Mesenchymal stem cell (in vitro differentiated cells and primary cell): Measurements from ENCODE around the gene POLN.

Source experiments
- DNase-seq: peaks from one replicate; pipeline ENCODE4 v3.0.0-alpha.2; 2013
- H2AFZ ChIP-seq: one replicate; pipeline ENCODE4 v1.6.1; 2013; ENCODE audit warnings: low read depth, mild to moderate bottlenecking, control low read depth, inconsistent platforms, low read length, moderate library complexity
- H2AK5ac ChIP-seq: 2 replicates; pipeline ENCODE4 v1.6.1; 2013; ENCODE audit warnings: low read length, moderate library complexity, mild to moderate bottlenecking, inconsistent platforms; ENCODE audit not compliant: severe bottlenecking
- H2BK120ac ChIP-seq: one replicate; pipeline ENCODE4 v1.6.1; 2013; ENCODE audit warnings: low read depth, mild to moderate bottlenecking, inconsistent platforms, low read length, moderate library complexity
- H2BK12ac ChIP-seq, 2 experiments: one replicate each; pipeline ENCODE4 v1.6.1; 2013; ENCODE audit warnings: inconsistent platforms in 2 of 2, low read length in 2 of 2, mild to moderate bottlenecking in 2 of 2, moderate library complexity in 2 of 2, control low read depth in 1 of 2
- H2BK15ac ChIP-seq: one replicate; pipeline ENCODE4 v1.6.1; 2013; ENCODE audit warnings: mild to moderate bottlenecking, low read depth, inconsistent platforms; ENCODE audit not compliant: poor library complexity, severe bottlenecking
- H2BK5ac ChIP-seq: 2 replicates; pipeline ENCODE4 v1.6.1; 2013; ENCODE audit warnings: low read depth, mild to moderate bottlenecking, low read length, control low read depth, inconsistent platforms; ENCODE audit not compliant: poor library complexity, severe bottlenecking
- H3K14ac ChIP-seq, 2 experiments: one replicate each; pipeline ENCODE4 v1.6.1; 2013; ENCODE audit warnings: inconsistent platforms in 2 of 2, low read length in 2 of 2, control low read depth in 1 of 2, mild to moderate bottlenecking in 1 of 2, moderate library complexity in 1 of 2
- H3K18ac ChIP-seq, 2 experiments: one replicate each; pipeline ENCODE4 v1.6.1; 2013; ENCODE audit warnings: inconsistent platforms in 2 of 2, low read length in 2 of 2, control low read depth in 1 of 2, low read depth in 1 of 2, mild to moderate bottlenecking in 1 of 2
- H3K23ac ChIP-seq, 2 experiments: one replicate each; pipeline ENCODE4 v1.6.1; 2013; ENCODE audit warnings: inconsistent platforms in 2 of 2, low read length in 2 of 2, mild to moderate bottlenecking in 2 of 2, moderate library complexity in 2 of 2, control low read depth in 1 of 2
- H3K27ac ChIP-seq: 2 replicates; pipeline ENCODE4 v1.5.1; 2013; ENCODE audit warnings: mild to moderate bottlenecking, moderate library complexity, low read length, control low read depth, inconsistent platforms; ENCODE audit not compliant: poor library complexity, severe bottlenecking
- H3K27me3 ChIP-seq, 2 experiments: 2 replicates each; pipeline versions ENCODE4 v1.6.1 to v1.7.0; 2013; ENCODE audit warnings: low read length in 2 of 2, mild to moderate bottlenecking in 2 of 2, moderate library complexity in 2 of 2, control low read depth in 1 of 2, inconsistent platforms in 1 of 2; ENCODE audit not compliant: control insufficient read depth in 1 of 2, insufficient read depth in 1 of 2
- H3K36me3 ChIP-seq, 2 experiments: 2 replicates each; pipeline versions ENCODE4 v1.6.1 to v1.7.0; 2013; ENCODE audit warnings: low read length in 2 of 2, control low read depth in 1 of 2, inconsistent platforms in 1 of 2, low read depth in 1 of 2, mild to moderate bottlenecking in 1 of 2; ENCODE audit not compliant: insufficient read depth in 2 of 2, control insufficient read depth in 1 of 2
- H3K4ac ChIP-seq, 2 experiments: one replicate each; pipeline ENCODE4 v1.6.1; 2013; ENCODE audit warnings: inconsistent platforms in 2 of 2, low read length in 2 of 2, mild to moderate bottlenecking in 2 of 2, moderate library complexity in 2 of 2, control low read depth in 1 of 2, low read depth in 1 of 2
- H3K4me1 ChIP-seq: 2 replicates; pipeline ENCODE4 v1.6.1; 2013; ENCODE audit warnings: low read depth, low read length, control low read depth; ENCODE audit not compliant: control insufficient read depth, insufficient read depth
- H3K4me2 ChIP-seq: 2 replicates; pipeline ENCODE4 v1.6.1; 2013; ENCODE audit warnings: low read length, mild to moderate bottlenecking, inconsistent platforms; ENCODE audit not compliant: poor library complexity, severe bottlenecking
- H3K4me3 ChIP-seq, 2 experiments: 2 replicates each; pipeline versions ENCODE4 v1.5.1 to v1.7.0; 2013; ENCODE audit warnings: low read length in 2 of 2, mild to moderate bottlenecking in 2 of 2, control low read depth in 1 of 2, low read depth in 1 of 2; ENCODE audit not compliant: insufficient read depth in 1 of 2
- H3K79me1 ChIP-seq: replicated peaks from 2 replicates; pipeline ENCODE4 v1.6.1; 2013; ENCODE audit warnings: mild to moderate bottlenecking, control low read depth, low read length, inconsistent platforms; ENCODE audit not compliant: poor library complexity, severe bottlenecking
- H3K9ac ChIP-seq: 2 replicates; pipeline ENCODE4 v1.7.0; 2013; ENCODE audit warnings: mild to moderate bottlenecking, low read length, moderate library complexity
- H3K9me3 ChIP-seq: 2 replicates; pipeline ENCODE4 v1.7.0; 2013; ENCODE audit warnings: mild to moderate bottlenecking, low read length; ENCODE audit not compliant: control insufficient read depth
- H4K8ac ChIP-seq: one replicate; pipeline ENCODE4 v1.6.1; 2013; ENCODE audit warnings: inconsistent platforms, mild to moderate bottlenecking, low read length, moderate library complexity
- H4K91ac ChIP-seq: one replicate; pipeline ENCODE4 v1.6.1; 2013; ENCODE audit warnings: mild to moderate bottlenecking, low read length, inconsistent platforms
- WGBS: methylation state at CpG from one replicate; pipeline ENCODE4 v1.1.7; 2013; ENCODE audit warnings: mixed read lengths; 5-methylcytosine and 5-hydroxymethylcytosine counted together

Gene POLN

GRCh38 chr4:2220016-2220630 is 21.8 kb downstream of the POLN start:
- Histone ChIP-seq H3K4me2 (no peak overlapping the region), H3K27me3 (no peaks in the 10 kb centered on the region), H3K14ac (no peak overlapping the region), H2BK120ac (no peak overlapping the region), H2BK5ac (no peak overlapping the region), H4K91ac (no peak overlapping the region), H3K36me3 (peaks cover 2 to 12% of the 10 kb centered on the region in 2 experiments), H2AK5ac (no peak overlapping the region), H3K4me1 (peaks cover 6% of the 10 kb centered on the region), H4K8ac (no peak overlapping the region), H3K23ac (no peak overlapping the region), H3K79me1 (no peaks in the 10 kb centered on the region), H3K18ac (no peak overlapping the region), H3K9ac (no peak overlapping the region), H3K27ac (no peak overlapping the region), H3K4ac (no peak overlapping the region), H2BK15ac (no peak overlapping the region), H3K4me3 (no peak overlapping the region), H2AFZ (no peak overlapping the region), H3K9me3 (no peaks in the 10 kb centered on the region), H2BK12ac (no peak overlapping the region)
- peak; percentile 76 for DNase-seq
- WGBS: 19% methylated on average over 10 of the region's 10 CpGs

- Histone ChIP-seq H3K79me1 (no peaks in the 10 kb centered on the region), H3K23ac (no peak overlapping the region), H3K18ac (no peak overlapping the region), H3K36me3 (peaks cover 2 to 12% of the 10 kb centered on the region in 2 experiments), H2BK12ac (no peak overlapping the region), H3K27ac (no peak overlapping the region), H3K4me3 (no peak overlapping the region), H3K27me3 (no peaks in the 10 kb centered on the region), H3K9me3 (no peaks in the 10 kb centered on the region), H3K9ac (no peak overlapping the region), H3K4me1 (peaks cover 6% of the 10 kb centered on the region), H2AK5ac (no peak overlapping the region), H3K4ac (no peak overlapping the region), H2BK15ac (no peak overlapping the region), H2AFZ (no peak overlapping the region), H4K8ac (no peak overlapping the region), H2BK120ac (no peak overlapping the region), H4K91ac (no peak overlapping the region), H3K4me2 (no peak overlapping the region), H3K14ac (no peak overlapping the region), H2BK5ac (no peak overlapping the region)
- no peak for DNase-seq
- WGBS: 96% methylated on average over 6 of the region's 6 CpGs
These were observed 22.6 kb downstream of the POLN start for GRCh38 chr4:2219233-2219760.

GRCh38 chr4:2218436-2218835 is 23.5 kb downstream of the POLN start:
- no peak overlapping the region for H3K9ac ChIP-seq
- no peak overlapping the region for H3K23ac ChIP-seq
- H4K91ac ChIP-seq: no peak overlapping the region
- H3K27ac ChIP-seq: no peak overlapping the region
- H3K18ac ChIP-seq: no peak overlapping the region
- no peaks in the 10 kb centered on the region for H3K27me3 ChIP-seq
- no peaks in the 10 kb centered on the region for H3K79me1 ChIP-seq
- no peak for DNase-seq
- no peak overlapping the region for H3K4me3 ChIP-seq
- no peak overlapping the region for H2BK5ac ChIP-seq
- H3K4me2 ChIP-seq: no peak overlapping the region
- H3K14ac ChIP-seq: no peak overlapping the region
- H2BK120ac ChIP-seq: no peak overlapping the region
- no peak overlapping the region for H2AFZ ChIP-seq
- no peak overlapping the region for H2BK12ac ChIP-seq
- H2AK5ac ChIP-seq: no peak overlapping the region
- H3K9me3 ChIP-seq: no peaks in the 10 kb centered on the region
- H2BK15ac ChIP-seq: no peak overlapping the region
- H3K4me1 ChIP-seq: peaks cover 6% of the 10 kb centered on the region
- WGBS: 83% methylated on average over 1 of the region's 1 CpG
- no peak overlapping the region for H4K8ac ChIP-seq
- H3K36me3 ChIP-seq: peaks cover 2 to 9% of the 10 kb centered on the region in 2 experiments
- no peak overlapping the region for H3K4ac ChIP-seq

- Histone ChIP-seq H3K18ac (no peak overlapping the region), H3K4me2 (no peak overlapping the region), H3K4me1 (peaks cover 6% of the 10 kb centered on the region), H2AK5ac (no peak overlapping the region), H4K8ac (no peak overlapping the region), H3K27ac (no peak overlapping the region), H3K14ac (no peak overlapping the region), H3K9me3 (no peaks in the 10 kb centered on the region), H2BK120ac (no peak overlapping the region), H2BK15ac (no peak overlapping the region), H3K27me3 (no peaks in the 10 kb centered on the region), H3K4me3 (no peak overlapping the region), H3K9ac (no peak overlapping the region), H2BK12ac (no peak overlapping the region), H4K91ac (no peak overlapping the region), H3K79me1 (no peaks in the 10 kb centered on the region), H2BK5ac (no peak overlapping the region), H3K4ac (no peak overlapping the region), H3K36me3 (peaks cover 0 to 2% of the 10 kb centered on the region in 2 experiments), H3K23ac (no peak overlapping the region), H2AFZ (no peak overlapping the region)
- DNase-seq: peak; percentile 14
- WGBS: 51% methylated on average over 3 of the region's 3 CpGs
These were observed 24.2 kb downstream of the POLN start for GRCh38 chr4:2217726-2218125.
